Measurements from ENCODE around the gene ZC3H10.

GRCh38 chr12:56105609-56105902, 12.5 kb upstream of the ZC3H10 start:
- TF ChIP-seq CTCF (IDR thresholded peaks at IDR 0.05 in 8 of 11, conservative IDR thresholded peaks at IDR 0.05 in 3 of 11) (no peak), POLR2AphosphoS5 (IDR thresholded peaks at IDR 0.05) (no peak)
